Muscle of leg (tissue), 11 donors: ENCODE measurements around the gene SAMD14. TPM values are rescaled to one million over a fixed set of nuclear protein-coding genes. Genes with fewer than 3 reads are reported as not detected.

ENCODE experiments used
- DNase-seq: peaks from one replicate; pipeline ENCODE4 v3.0.0; 2013
- H3K27ac ChIP-seq: one replicate; pipeline ENCODE4 v1.5.1; 2013; ENCODE audit warnings: mild to moderate bottlenecking, low read length, control low read depth
- H3K27me3 ChIP-seq: one replicate; pipeline ENCODE4 v1.6.1; 2013; ENCODE audit warnings: low read length; ENCODE audit not compliant: control insufficient read depth, insufficient read depth
- H3K36me3 ChIP-seq: one replicate; pipeline ENCODE4 v1.6.1; 2013; ENCODE audit warnings: low read length; ENCODE audit not compliant: control insufficient read depth, insufficient read depth
- H3K4me1 ChIP-seq: one replicate; pipeline ENCODE4 v1.6.1; 2013; ENCODE audit warnings: low read length; ENCODE audit not compliant: control insufficient read depth, insufficient read depth
- H3K4me3 ChIP-seq: one replicate; pipeline ENCODE4 v1.5.1; 2013; ENCODE audit warnings: low read length, control low read depth
- H3K9me3 ChIP-seq: replicated peaks from 2 replicates; pipeline ENCODE4 v1.6.1; 2013; ENCODE audit warnings: low read depth, low read length; ENCODE audit not compliant: control insufficient read depth
- WGBS: methylation state at CpG from one replicate; pipeline ENCODE4 v1.1.5; 2013; ENCODE audit warnings: missing lambda C conversion rate; ENCODE audit not compliant: insufficient coverage; 5-methylcytosine and 5-hydroxymethylcytosine counted together
- polyA plus RNA-seq, 8 donors: library from polyadenylated mRNA; unstranded; fragments of 120-200 nt; gene quantifications; one replicate each; pipeline versions ENCODE4 v1.2.1 to v1.2.3, GENCODE V29; 2013; ENCODE audit warnings: inconsistent platforms in 1 of 8, low replicate concordance in 1 of 8; ENCODE audit not compliant: insufficient read length in 8 of 8, insufficient read depth in 1 of 8
- total RNA-seq: library from RNA; stranded (reverse); fragments of 120-200 nt; gene quantifications from one replicate; pipeline ENCODE4 v1.2.4, GENCODE V29; 2013

Gene SAMD14
- total and polyA plus RNA-seq, 9 donors, result 1.5 to 10.3 (median 5.5) TPM

- Histone ChIP-seq H3K4me1 (peaks cover 23% of the 10 kb centered on the region), H3K36me3 (peaks cover 98% of the 10 kb centered on the region), H3K27ac (no peak overlapping the region), H3K9me3 (no peaks in the 10 kb centered on the region), H3K4me3 (no peak overlapping the region), H3K27me3 (no peaks in the 10 kb centered on the region)
- DNase-seq, result peak; percentile 7
- WGBS, result 87% methylated on average over 4 of the region's 16 CpGs
These were observed 11.2 kb upstream of the SAMD14 start for GRCh38 chr17:50141026-50141744.

DNA sequence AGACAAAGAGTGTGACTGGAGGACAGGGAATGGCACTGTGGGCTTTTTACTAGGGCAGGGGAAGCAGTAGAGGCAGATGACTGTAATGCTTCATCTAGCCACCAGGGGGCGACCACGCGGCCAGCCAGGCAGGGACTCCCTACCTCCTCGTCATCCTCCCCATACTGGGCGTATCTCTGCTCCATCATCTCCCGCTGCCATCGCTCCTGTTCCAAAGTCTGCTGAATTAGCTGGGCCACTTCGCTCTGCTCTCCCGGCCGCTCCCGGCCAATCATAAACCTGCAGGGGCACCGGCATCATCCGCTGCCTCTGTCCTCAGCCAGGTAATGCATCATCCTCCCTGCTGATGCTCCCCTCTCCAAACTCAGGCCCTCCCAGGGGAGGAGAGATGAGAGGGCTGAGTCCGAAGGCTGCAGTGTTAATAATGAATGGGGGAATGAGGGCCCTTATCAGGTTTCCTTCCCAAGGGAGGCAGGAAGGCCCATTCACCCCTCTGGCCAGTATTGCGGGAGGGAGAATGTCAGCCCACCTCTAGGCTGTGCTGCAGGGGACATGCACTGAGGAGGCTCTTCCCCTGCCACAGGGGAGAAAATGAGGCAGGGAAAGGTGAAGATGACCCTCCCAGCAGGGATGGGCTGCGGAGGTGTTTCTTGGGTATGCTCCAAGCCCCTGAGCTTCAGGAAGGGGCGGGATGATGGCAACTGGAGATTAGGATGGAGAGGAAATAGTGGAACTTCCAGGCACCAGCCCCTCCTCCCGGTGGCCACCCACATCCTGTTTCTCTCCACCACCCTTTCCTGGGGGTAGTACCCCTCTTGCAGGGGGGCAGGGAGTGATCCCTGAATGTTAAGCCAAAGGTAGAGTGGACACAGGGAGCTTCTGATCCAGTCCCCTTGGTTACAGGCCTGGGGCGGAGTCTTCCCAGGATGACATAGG, 10.3 kb upstream of the SAMD14 start:
- peak; percentile 81 for DNase-seq
- Histone ChIP-seq H3K27me3 (no peaks in the 10 kb centered on the region), H3K9me3 (no peaks in the 10 kb centered on the region), H3K36me3 (peaks cover 99% of the 10 kb centered on the region), H3K27ac (peak overlapping the region; percentile 53), H3K4me3 (no peak overlapping the region), H3K4me1 (peaks cover 16% of the 10 kb centered on the region)
- WGBS, result 25% methylated on average over 13 of the region's 19 CpGs

DNA sequence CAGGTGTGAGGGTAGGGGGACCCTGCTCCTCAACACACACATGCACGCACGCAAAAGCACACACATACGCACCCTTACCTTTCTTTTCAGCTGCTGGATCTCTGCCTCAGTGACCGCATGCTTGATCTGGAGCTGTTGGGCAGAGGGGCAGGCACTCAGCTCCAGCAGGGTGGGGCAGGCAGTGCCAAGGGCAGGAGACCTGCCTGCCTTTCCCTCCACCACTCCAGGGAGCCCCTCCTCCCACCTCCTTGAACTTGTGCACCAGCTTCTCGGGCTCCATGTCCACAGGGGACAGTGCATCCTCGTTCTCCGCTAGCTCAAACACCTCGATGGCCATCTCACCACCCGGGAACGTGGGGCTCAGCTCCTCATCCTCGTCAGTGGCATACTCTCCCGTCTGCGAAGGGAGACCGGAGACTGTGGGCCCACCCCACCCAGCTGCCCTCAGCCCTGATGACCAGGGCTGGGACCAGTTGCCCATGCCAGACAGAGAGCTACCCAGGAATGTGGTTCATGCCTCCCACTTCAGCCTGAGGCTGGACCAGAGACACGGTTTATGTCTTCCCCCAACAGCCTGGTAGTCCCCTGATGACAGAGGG, 9.3 kb upstream of the SAMD14 start:
- no peak overlapping the region for H3K27ac ChIP-seq
- H3K9me3 ChIP-seq, result no peaks in the 10 kb centered on the region
- no peak for DNase-seq
- no peak overlapping the region for H3K4me3 ChIP-seq
- no peaks in the 10 kb centered on the region for H3K27me3 ChIP-seq
- 80% methylated on average over 13 of the region's 15 CpGs for WGBS
- peaks cover 14% of the 10 kb centered on the region for H3K4me1 ChIP-seq
- peaks cover 97% of the 10 kb centered on the region for H3K36me3 ChIP-seq

DNA sequence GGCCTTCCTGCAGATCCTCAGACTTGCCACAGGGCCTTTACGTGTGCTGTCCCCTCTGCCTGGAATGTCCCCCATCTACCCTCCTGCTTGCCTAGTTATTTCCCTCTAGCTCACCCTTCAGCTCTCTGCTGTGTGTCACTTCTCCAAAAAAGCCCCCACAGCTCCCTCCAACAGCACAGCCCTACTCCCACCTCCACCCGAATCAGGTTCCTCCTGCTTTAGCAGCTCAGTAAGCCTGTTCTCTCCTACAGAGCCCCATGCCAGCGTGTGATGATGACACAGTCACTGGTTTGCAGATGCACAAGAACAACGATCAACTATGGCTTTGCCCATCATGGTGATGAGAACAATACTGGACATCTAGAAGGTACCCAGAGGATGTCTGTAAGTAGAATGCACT, 7.1 kb upstream of the SAMD14 start:
- no peak for DNase-seq
- Histone ChIP-seq H3K9me3 (no peaks in the 10 kb centered on the region), H3K4me3 (no peak overlapping the region), H3K27ac (no peak overlapping the region), H3K36me3 (peaks cover 78% of the 10 kb centered on the region), H3K27me3 (no peaks in the 10 kb centered on the region), H3K4me1 (peaks cover 18% of the 10 kb centered on the region)
- WGBS, result 73% methylated on average over 3 of the region's 4 CpGs

- Histone ChIP-seq H3K27me3 (no peaks in the 10 kb centered on the region), H3K27ac (no peak overlapping the region), H3K4me1 (peaks cover 18% of the 10 kb centered on the region), H3K4me3 (no peak overlapping the region), H3K9me3 (no peaks in the 10 kb centered on the region), H3K36me3 (peaks cover 70% of the 10 kb centered on the region)
- no peak for DNase-seq
- 92% methylated on average over 6 of the region's 11 CpGs for WGBS
These were observed 6.2 kb upstream of the SAMD14 start for GRCh38 chr17:50136096-50136687.

- peaks cover 17% of the 10 kb centered on the region for H3K4me1 ChIP-seq
- H3K9me3 ChIP-seq, result no peaks in the 10 kb centered on the region
- peaks cover 63% of the 10 kb centered on the region for H3K36me3 ChIP-seq
- DNase-seq, result peak; percentile 7
- H3K27me3 ChIP-seq, result peaks cover 5% of the 10 kb centered on the region
- no peak overlapping the region for H3K27ac ChIP-seq
- 86% methylated on average over 9 of the region's 16 CpGs for WGBS
- H3K4me3 ChIP-seq, result no peak overlapping the region
These were observed 5.5 kb upstream of the SAMD14 start for GRCh38 chr17:50135316-50136095.

- no peak overlapping the region for H3K4me3 ChIP-seq
- H3K4me1 ChIP-seq, result peaks cover 16% of the 10 kb centered on the region
- peaks cover 53% of the 10 kb centered on the region for H3K36me3 ChIP-seq
- H3K9me3 ChIP-seq, result no peaks in the 10 kb centered on the region
- DNase-seq, result no peak
- WGBS, result 34% methylated on average over 9 of the region's 16 CpGs
- peaks cover 13% of the 10 kb centered on the region for H3K27me3 ChIP-seq
- no peak overlapping the region for H3K27ac ChIP-seq
These were observed 4.5 kb upstream of the SAMD14 start for GRCh38 chr17:50134206-50135110.

- peaks cover 46% of the 10 kb centered on the region for H3K36me3 ChIP-seq
- H3K4me1 ChIP-seq, result peaks cover 19% of the 10 kb centered on the region
These were observed 3.8 kb upstream of the SAMD14 start for GRCh38 chr17:50133769-50134099.

More at GRCh38 chr17:50133769-50134099, 3.8 kb upstream of the SAMD14 start:
- WGBS, result 6% methylated on average over 2 of the region's 16 CpGs
- Histone ChIP-seq H3K27ac (no peak overlapping the region), H3K4me3 (no peak overlapping the region), H3K9me3 (no peaks in the 10 kb centered on the region), H3K27me3 (peaks cover 20% of the 10 kb centered on the region)
- no peak for DNase-seq
